GM18870 (cell line): ENCODE results near the gene SLAIN2.
A peak's percentile ranks its signal among the peaks of the same experiment; 100 is the strongest.

Experiments
- ATAC-seq: cut with Tn5 transposase; IDR thresholded peaks from one replicate; pipeline ENCODE4 v1.9.1; 2021; ENCODE audit warnings: moderate library complexity; ENCODE audit not compliant: unreplicated experiment

SLAIN2 gene

DNA sequence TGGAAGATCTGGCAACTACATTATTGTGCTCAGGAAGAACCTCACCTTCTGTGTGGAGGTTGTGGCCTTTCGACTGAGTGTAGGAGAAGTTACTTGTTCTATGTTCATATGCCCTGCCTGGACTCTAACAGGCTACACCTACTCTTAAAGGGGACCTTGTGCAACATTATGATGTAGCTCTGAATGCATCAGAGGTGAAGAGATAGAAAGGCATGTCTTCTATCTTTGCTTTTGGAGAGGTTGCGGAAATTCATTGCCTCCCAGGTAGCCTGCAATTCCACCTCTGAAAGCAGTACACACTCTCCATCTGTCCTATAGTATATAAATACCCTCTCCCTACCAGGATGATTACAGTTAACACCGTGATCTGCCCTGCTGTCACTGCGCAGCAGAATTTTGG lies 7.1 kb upstream of the SLAIN2 start:
- no peak for ATAC-seq

- no peak for ATAC-seq
These were observed 6.4 kb upstream of the SLAIN2 start for GRCh38 chr4:48334900-48335384.

DNA sequence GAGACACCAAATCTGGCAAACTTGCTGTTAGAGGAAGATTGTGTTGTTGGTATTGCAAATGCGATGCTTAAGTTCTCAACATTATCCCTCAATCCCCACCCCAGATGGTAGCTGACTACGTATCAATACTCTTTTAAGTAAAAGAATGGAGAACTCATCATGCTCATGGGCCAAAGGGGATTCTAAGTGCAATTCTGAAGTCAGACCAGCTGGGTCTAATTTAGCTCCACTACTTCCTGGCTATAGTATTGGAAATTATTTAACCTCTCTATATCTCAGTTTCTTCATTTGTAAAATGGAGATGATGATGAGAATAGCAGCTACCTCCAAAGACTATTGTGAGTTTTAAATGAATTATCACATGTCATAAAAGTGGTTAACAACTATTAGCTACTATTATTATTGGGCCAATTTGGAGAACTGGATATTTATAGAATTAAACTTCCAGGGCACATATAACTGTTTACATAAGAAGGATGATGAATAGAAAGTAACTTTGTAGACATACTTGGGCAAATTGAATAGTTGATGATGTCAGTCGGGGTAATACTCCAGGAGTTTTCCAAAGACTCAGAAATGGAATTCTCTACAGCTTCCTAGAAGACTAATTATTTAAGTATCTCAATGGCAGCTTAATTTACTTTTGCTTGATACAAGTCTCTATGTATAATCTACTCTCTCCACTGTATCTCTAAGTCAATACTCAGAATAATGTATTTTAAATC lies 5.0 kb upstream of the SLAIN2 start:
- ATAC-seq: no peak

DNA sequence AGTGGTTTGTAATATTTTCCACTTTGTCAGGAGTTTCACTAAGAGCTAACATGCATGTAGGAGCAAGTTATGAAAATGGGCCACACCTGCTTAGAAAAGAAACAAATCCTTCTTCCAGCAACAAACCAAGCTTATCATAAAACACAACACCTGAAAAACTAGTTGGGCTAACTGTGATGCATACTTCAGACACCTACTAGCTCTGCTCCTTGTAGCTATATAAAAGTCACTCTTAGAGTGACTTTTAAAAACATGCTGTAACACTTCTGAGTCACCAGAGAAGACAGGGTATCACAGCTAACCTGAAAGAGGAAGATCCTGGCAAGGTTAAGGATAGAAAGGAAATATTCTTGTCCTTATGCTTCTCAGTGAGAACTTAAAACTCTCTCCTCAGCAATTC lies 3.6 kb upstream of the SLAIN2 start:
- ATAC-seq: no peak

DNA sequence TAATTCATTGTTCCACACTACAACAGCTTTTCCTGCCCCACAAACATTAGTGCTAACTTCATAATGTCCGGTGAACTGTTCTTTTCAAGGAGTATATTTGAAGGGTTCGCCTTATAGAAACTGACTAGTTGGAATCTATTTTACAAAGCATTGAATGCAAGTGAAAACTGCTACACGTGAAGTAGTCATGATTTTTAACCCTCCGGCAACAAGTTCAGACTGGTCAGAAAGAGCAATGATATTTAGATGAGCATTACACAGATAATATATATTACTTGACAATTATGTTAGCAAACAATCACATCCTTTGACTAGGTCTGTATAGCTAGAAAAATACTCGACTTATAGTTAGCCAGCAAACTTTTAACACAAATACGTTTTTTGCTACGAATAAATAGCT lies 1.7 kb upstream of the SLAIN2 start:
- ATAC-seq: no peak

- ATAC-seq: no peak
These were observed 909 bp upstream of the SLAIN2 start for GRCh38 chr4:48340276-48340964.

- ATAC-seq: peak; percentile 13
These were observed 662 bp downstream of the SLAIN2 start for GRCh38 chr4:48341776-48342605.

DNA sequence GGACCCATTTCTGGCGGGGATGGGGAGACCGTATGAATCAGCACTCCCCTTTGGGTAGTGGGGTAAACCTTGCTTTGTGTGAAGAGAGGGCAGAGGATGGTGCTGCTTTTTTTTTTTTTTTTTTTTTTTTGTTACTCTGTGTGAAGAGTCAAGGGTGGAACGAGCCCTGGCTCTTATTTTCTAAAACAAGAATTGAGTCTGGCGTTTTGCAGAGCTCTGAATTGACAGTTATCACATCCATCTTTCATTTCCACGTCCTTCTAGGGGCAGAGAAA lies 1.2 kb downstream of the SLAIN2 start:
- no peak for ATAC-seq

GRCh38 chr4:48343035-48343434 lies 1.7 kb downstream of the SLAIN2 start:
- no peak for ATAC-seq

DNA sequence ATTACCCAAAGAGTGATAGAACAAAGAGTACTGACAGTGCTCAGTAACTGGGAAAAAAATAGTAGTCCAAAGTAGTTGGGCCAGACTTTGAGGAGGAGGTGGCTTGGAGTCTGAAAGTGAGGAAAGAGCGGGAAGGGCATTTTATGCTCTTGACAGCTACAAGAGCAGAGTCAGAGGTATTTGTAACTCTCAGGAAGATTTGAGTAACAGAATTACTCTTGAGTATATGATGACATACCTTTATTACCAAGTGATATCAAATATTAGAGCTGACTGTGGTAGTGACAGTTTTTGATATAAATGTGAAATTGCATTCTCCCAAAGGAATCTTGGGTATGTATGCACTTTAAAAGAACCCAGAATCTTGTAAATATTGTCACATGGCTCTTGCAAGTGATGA lies 2.2 kb downstream of the SLAIN2 start:
- no peak for ATAC-seq

DNA sequence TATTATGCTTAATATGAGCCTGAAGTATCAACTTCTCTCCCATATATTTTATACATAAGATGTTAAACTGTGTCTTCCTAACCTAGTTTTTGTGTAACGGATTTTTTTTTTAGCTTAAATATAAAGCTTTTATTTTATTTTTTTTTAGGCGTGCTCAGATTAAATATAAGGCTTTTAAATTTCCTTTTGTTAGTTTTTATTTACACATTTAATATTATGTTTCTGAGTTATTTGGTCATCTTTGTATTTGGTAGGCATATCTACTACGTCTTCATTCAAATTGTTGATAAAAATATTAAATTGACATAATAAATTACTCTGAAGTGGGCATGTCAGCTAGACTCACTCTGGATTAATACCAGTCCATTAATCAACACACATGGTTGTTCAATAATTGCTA lies 4.2 kb downstream of the SLAIN2 start:
- ATAC-seq: no peak

GRCh38 chr4:48346594-48346993 lies 5.3 kb downstream of the SLAIN2 start:
- no peak for ATAC-seq

GRCh38 chr4:48347282-48347921 lies 6.1 kb downstream of the SLAIN2 start:
- no peak for ATAC-seq

DNA sequence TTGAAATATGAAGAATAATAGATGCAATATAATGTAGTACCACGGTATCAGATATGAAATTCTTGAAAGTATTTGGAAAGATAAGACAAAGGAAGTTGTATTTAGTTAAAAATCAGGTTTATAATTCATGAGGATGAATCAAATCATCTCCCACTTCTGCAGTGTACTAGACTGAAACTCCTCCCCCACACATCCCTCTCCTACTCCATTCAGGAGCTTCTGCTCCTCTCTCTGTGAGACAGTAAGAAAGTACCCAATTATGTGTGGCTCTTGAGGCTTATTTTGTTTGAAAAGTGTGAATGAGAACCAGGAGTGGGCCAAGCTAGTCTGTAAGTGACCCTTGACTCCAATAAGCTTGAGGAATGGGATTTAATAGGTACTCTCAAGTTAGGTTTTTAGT lies 9.5 kb downstream of the SLAIN2 start:
- ATAC-seq: no peak

DNA sequence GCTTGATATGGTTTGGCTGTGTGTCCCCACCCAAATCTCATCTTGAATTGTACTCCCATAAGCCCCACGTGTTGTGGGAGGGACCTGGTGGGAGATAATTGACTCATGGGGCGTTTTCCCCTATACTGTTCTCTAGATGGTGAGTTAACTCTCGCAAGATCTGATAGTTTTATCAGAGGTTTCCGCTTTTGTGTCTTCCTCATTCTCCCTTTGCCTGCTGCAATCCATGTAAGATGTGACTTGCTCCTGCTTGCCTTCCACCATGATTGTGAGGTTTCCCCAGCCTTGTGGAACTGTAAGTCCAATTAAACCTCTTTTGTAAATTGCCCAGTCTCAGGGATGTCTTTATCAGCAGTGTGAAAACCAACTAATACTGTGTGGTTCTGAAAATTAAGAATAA lies 11.5 kb downstream of the SLAIN2 start:
- ATAC-seq: no peak

DNA sequence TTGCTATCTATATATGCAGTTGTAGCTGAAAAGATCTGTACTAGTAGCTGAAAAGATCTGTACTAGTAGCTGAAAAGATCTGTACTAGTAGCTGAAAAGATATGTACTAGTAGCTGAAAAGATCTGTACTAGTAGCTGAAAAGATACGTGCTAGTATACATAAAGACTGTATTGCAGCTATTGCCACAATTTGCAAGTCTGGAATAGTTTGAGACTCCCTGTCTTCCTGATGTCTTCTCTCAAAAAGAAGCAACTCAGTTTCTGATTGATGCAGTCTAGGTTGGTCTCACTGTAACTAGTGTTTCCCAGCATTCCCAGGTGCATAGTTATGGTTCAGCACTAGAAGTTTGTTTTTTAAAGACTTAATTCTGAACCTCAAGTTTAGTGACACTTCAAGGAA lies 15.0 kb downstream of the SLAIN2 start:
- ATAC-seq: no peak

- no peak for ATAC-seq
These were observed 19.1 kb downstream of the SLAIN2 start for GRCh38 chr4:48360285-48361011.

DNA sequence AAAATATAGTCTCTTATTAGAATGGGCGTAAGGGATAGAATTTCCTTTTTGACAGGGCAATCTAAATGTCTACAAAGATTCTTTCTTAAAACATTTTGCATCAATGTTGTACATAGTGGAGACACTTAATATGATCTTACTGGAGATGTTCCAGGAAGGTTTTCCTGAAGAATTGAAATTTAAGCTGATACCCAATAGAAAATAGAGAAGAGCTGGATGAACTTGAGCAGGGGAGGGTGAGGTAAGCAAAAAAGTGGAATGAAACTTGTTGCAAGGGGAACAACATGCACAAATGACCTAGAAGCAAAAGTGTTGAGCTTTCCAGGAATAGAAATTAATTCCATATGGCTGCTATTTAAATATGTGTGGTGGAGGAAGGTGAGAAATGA lies 19.7 kb downstream of the SLAIN2 start:
- ATAC-seq: no peak

DNA sequence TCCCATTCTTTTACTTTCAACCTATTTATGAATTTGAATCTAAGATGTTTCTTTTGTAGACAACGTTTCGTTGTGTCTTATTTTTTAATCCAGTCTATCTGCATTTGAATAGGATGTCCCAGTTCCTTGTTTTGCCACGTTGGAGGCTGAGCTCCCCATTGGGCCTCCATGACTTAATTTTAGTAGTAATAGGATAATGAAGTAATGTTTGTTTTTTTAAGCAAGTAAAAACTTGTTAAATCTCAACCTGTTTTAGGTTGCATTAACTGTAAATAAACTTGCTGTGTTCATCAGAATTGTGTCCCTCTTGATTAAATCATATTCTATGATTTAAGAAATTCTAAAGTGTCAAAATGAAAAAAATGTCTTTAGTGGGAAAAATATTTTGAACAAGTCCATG lies 25.3 kb downstream of the SLAIN2 start:
- ATAC-seq: no peak

DNA sequence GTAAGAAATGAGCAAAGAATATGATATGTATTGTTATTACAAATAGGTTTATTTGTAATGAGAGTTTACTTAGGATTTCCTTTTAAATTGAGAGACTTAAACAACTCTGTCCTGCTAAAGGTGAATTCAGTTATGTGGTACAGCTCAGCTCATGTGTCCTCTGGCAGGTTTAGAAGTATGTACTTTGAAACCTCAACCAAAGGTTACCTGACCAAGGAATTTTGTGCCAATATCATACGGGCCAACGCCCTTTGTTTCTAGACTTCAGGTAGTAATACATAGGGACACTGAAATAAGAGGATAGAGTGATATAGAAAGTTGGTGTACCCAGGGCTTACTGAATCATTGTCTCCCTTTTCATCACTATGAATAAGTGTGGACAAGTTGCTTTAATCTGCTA lies 25.7 kb downstream of the SLAIN2 start:
- ATAC-seq: no peak

DNA sequence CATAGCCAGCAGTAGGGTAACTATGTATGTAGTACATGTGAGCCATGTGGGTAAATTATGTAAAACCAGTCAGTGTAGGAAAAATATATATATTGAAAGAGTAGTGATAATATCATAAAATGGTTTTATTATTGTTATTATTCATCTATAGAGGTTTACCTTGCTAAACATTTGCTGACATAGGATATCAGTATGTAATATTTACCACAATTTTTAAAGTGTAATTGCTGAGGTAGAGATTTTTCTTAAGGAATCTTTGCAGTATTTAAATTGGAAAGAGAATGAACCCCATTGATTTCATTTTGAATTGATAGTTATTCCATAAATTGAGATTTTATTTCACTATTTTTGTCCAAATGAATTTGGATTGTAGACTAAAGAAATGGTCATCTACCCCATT lies 27.1 kb downstream of the SLAIN2 start:
- no peak for ATAC-seq
